ENCODE data around the gene APOA5.
"Not testable (repeated sequence)": the region's sequence is repeated elsewhere in the genome, so short reads cannot be mapped to it uniquely, and the experiment has no call there.

Gene APOA5

DNA sequence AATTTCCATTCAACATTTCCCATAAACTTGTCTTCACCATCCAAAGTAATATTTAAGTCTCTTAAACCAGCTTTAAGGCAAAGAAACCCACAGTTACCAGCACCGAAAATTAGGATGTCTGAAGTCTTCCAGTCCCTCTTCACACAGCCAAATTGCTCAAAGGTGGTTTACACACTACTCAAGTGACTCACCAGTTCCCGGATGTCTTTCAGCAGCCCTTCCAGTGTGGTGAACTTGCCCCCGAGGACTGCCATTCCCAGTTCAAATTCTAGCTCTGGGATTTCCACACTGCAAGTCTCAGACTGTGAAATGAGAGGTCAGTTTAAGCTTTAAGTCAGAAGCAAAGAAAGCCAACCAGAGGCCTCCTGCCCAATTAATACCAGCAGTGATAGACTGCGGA, 9.0 kb downstream of the APOA5 start:
- H3K36me3 ChIP-seq (ENCODE audit: control insufficient read depth, insufficient read depth, low read length, severe bottlenecking) = peaks cover 84% of the 10 kb centered on the region
- H3K9me3 ChIP-seq (ENCODE audit: control insufficient read depth, low read length) = no peaks in the 10 kb centered on the region
- H3K27me3 ChIP-seq (replicated peaks; ENCODE audit: control insufficient read depth, insufficient read depth, low read length) = no peaks in the 10 kb centered on the region
- no peak for DNase-seq (ENCODE audit: low read depth)
- H3K9ac ChIP-seq (ENCODE audit: low read length) = peak overlapping the region; percentile 45
- H3K4me1 ChIP-seq (ENCODE audit: control insufficient read depth, insufficient read depth, low read length) = peaks cover 46% of the 10 kb centered on the region
- H3K4me3 ChIP-seq (ENCODE audit: low read length) = peak overlapping the region; percentile 30

DNA sequence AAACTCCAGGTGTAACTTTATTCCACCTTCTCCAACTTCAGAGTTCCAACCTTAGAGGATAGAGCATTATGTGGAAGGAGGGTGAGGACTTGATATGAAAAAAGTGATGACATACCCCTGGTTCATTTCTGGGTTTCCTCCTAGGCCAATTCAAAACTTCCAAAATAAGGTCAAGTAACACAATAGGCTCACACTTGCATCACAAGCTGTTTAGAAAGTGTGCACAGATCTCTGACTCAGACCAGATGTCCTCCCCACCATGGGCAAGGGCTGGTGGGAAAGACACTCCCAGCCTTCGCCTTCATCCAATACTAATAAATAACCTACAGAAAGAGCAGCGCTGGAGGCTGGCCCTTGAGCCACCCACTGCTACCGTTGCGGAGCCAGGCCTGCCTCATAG, 13.1 kb downstream of the APOA5 start:
- peaks cover 69% of the 10 kb centered on the region for H3K36me3 ChIP-seq (ENCODE audit: control insufficient read depth, insufficient read depth, low read length, severe bottlenecking)

DNA sequence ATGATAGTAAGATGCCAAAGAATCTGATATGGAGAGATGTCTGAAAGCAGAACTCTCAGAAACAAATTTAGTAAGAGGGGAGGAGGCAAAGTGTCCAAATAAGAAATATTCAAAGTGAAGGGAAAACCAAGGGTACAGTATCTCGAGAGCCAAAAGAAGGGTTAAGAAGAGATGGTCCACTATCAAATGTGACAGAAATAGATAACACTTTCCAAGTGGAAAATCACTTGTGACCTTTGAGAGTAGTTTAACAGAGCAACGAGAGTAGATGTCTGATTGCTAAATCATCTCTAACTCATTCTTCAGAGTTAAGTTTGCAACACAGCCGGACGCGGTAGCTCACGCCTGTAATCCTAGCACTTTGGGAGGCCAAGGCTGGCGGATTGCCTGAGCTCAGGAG, 14.6 kb downstream of the APOA5 start:
- Histone ChIP-seq H3K36me3 (ENCODE audit: control insufficient read depth, insufficient read depth, low read length, severe bottlenecking) (peaks cover 55% of the 10 kb centered on the region), H3K4me1 (ENCODE audit: control insufficient read depth, insufficient read depth, low read length) (peaks cover 51% of the 10 kb centered on the region), H3K9me3 (ENCODE audit: control insufficient read depth, low read length) (no peaks in the 10 kb centered on the region), H3K4me3 (ENCODE audit: low read length) (peak overlapping the region; percentile 36), H3K9ac (ENCODE audit: low read length) (peak overlapping the region; percentile 20), H3K27me3 (replicated peaks; ENCODE audit: control insufficient read depth, insufficient read depth, low read length) (no peaks in the 10 kb centered on the region)
- DNase-seq (ENCODE audit: low read depth) = no peak

More for the DNA sequence above, 13.1 kb downstream of the APOA5 start:
- Histone ChIP-seq H3K9me3 (ENCODE audit: control insufficient read depth, low read length) (no peaks in the 10 kb centered on the region), H3K4me3 (ENCODE audit: low read length) (no peak overlapping the region), H3K27me3 (replicated peaks; ENCODE audit: control insufficient read depth, insufficient read depth, low read length) (no peaks in the 10 kb centered on the region), H3K9ac (ENCODE audit: low read length) (no peak overlapping the region), H3K4me1 (ENCODE audit: control insufficient read depth, insufficient read depth, low read length) (peaks cover 60% of the 10 kb centered on the region)
- no peak for DNase-seq (ENCODE audit: low read depth)

DNA sequence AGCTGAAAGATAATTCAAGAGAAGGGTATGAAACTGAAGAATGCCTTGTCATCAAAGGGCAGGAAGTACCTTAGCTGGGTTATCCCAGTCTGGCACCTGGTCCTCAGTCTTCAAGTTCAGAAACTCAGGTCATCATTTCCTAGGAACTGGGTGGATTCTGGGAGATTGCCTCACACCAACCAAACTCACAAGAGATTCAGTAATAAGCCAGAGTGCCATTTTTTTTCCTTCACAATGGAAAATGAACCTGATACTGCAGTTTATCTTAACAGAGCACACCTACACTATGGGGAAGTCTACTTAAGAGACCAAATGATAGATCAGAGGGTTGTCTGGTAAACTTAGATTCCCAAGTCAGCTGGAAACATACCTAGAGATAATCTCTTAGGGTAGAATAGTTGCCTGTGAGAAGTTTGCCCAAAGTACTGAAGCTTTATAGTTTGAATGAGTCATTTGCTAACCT, 15.1 kb downstream of the APOA5 start:
- H3K36me3 ChIP-seq (ENCODE audit: control insufficient read depth, insufficient read depth, low read length, severe bottlenecking) = peaks cover 51% of the 10 kb centered on the region
- no peaks in the 10 kb centered on the region for H3K27me3 ChIP-seq (replicated peaks; ENCODE audit: control insufficient read depth, insufficient read depth, low read length)
- H3K4me3 ChIP-seq (ENCODE audit: low read length) = peak overlapping the region; percentile 36
- no peaks in the 10 kb centered on the region for H3K9me3 ChIP-seq (ENCODE audit: control insufficient read depth, low read length)
- peaks cover 54% of the 10 kb centered on the region for H3K4me1 ChIP-seq (ENCODE audit: control insufficient read depth, insufficient read depth, low read length)
- no peak for DNase-seq (ENCODE audit: low read depth)
- peak overlapping the region; percentile 20 for H3K9ac ChIP-seq (ENCODE audit: low read length)

DNA sequence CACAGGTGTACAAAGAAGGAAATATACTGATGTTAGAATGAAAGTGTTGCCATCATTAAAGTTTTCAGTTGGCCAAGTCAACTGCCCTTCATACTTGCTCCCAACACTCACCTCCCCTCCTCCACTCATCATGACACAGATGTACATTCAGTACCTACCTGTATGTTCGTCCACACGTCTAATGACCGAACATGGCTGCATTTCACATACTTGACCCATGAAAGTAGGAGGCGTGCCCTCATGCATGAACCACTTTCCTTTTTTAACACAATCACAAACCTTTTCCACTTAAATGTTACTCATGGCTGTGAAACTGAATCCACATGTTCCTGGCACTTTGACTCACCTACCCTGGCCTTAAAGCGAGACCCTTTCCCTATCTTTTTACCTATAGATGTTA, 15.7 kb downstream of the APOA5 start:
- H3K36me3 ChIP-seq (ENCODE audit: control insufficient read depth, insufficient read depth, low read length, severe bottlenecking) = peaks cover 45% of the 10 kb centered on the region
- no peaks in the 10 kb centered on the region for H3K9me3 ChIP-seq (ENCODE audit: control insufficient read depth, low read length)
- no peak for DNase-seq (ENCODE audit: low read depth)
- H3K4me1 ChIP-seq (ENCODE audit: control insufficient read depth, insufficient read depth, low read length) = peaks cover 57% of the 10 kb centered on the region
- no peak overlapping the region for H3K9ac ChIP-seq (ENCODE audit: low read length)
- no peak overlapping the region for H3K4me3 ChIP-seq (ENCODE audit: low read length)
- H3K27me3 ChIP-seq (replicated peaks; ENCODE audit: control insufficient read depth, insufficient read depth, low read length) = no peaks in the 10 kb centered on the region

DNA sequence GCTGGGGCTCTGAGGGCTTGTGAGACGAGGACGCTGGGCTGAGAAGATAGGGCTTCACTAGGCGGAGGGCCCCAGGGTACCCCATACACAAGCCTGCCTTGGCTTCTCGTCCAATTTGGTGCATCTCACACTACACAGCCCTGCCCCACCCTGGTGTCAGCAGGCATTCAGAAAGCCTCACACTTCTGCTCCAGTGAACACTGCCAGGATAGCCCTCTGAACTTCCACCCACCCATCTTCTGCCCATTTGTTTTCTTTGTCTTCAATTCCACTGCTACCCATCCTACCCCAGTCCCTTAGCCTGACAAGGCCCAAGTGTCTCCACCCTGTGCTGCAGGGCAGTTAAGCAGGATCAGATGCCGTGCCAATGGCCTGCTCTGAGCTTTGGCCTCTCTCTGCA, 17.0 kb downstream of the APOA5 start:
- no peak overlapping the region for H3K4me3 ChIP-seq (ENCODE audit: low read length)
- no peak for DNase-seq (ENCODE audit: low read depth)
- H3K27me3 ChIP-seq (replicated peaks; ENCODE audit: control insufficient read depth, insufficient read depth, low read length) = no peaks in the 10 kb centered on the region
- H3K9me3 ChIP-seq (ENCODE audit: control insufficient read depth, low read length) = no peaks in the 10 kb centered on the region
- H3K9ac ChIP-seq (ENCODE audit: low read length) = peak overlapping the region; percentile 26
- H3K36me3 ChIP-seq (ENCODE audit: control insufficient read depth, insufficient read depth, low read length, severe bottlenecking) = peaks cover 36% of the 10 kb centered on the region
- peaks cover 57% of the 10 kb centered on the region for H3K4me1 ChIP-seq (ENCODE audit: control insufficient read depth, insufficient read depth, low read length)

DNA sequence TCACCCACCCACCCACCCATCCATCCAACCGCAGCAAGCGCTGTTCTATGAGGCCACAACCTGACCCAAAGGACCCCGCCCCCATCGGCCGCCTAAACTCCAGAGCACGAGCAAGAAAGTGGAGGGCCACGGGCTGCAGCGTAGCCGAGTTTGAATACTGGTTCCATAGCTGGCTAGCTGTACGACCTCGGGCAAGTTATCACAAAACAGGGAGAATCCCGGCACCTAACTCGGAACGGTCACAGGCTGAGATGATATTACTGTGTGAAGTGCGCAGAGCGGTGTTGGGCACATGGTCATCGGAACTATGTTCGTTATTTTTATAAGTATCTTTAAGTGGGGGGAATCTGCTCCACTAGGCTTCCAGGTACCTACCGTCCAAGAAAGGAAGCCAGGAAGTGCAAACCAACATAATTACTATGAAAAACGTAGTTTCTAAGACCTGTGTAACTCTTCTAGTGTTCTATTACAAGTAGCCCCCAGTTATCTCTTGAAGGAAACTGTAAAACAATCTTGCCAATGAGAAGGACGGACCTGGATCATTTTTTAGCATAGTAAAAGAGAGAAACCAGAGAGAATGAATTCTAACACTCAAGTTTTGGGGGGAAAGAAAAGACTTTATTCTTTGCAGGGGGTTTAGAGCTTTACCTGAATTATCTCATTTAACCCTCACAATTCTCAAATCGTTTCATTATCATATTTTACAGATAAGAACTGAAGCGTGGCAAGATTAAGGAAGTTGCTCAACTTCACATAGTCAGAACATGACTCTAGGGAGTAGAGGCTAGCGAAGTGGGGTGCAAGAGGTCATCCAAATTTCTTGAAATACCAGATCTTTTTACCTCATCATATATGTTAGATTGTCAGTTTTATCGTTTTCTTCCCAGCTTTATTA, 18.2 kb downstream of the APOA5 start:
- Histone ChIP-seq H3K36me3 (ENCODE audit: control insufficient read depth, insufficient read depth, low read length, severe bottlenecking) (peaks cover 29% of the 10 kb centered on the region), H3K27me3 (replicated peaks; ENCODE audit: control insufficient read depth, insufficient read depth, low read length) (no peaks in the 10 kb centered on the region)
- peak; percentile 16 for DNase-seq (ENCODE audit: low read depth)

DNA sequence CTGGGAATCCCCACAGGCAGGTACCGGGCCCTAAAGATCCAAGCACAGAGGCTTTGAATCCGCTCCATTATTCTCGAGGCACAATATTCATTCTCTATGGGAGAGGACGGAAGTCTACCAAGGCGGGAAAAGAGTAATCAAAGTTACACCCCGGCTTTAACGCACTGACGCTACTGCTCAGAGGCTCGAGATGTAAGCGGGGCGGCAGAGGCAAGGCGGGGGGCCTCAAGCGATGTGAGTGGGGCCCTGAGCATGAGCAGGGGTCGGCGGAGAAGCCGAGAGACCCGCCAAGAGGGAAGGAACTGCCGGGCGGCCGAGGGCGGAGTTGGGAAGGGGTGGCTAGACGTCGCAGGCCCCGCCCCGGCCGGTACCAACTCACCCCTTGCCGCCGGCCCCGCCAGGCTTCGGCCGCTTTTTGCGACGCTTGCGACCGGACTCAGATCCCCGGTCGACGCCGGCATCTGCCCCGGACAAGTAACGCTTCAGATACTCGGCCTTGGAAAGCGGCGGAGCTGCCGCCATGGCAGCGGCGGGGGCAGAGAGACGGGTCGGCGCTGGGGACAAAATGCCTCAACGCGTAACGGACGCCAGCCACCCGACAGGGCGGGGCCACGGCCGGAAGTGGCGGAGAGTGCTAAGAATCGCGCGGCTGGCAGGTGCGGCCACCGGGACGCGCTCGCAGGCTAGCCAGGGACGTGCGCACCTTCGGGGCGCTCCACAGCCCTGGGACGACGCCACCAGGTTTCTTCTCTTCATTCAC, 19.1 kb downstream of the APOA5 start, which contains the start of gene BUD13:
Gene BUD13, minus strand, starts transcription at position 545 of the 760 bp plus-strand sequence. Its CDS starts 23 bp downstream, at position 522.
- Histone ChIP-seq H3K4me1 (ENCODE audit: control insufficient read depth, insufficient read depth, low read length) (peaks cover 44% of the 10 kb centered on the region), H3K9me3 (ENCODE audit: control insufficient read depth, low read length) (no peaks in the 10 kb centered on the region), H3K36me3 (ENCODE audit: control insufficient read depth, insufficient read depth, low read length, severe bottlenecking) (peaks cover 21% of the 10 kb centered on the region), H3K27me3 (replicated peaks; ENCODE audit: control insufficient read depth, insufficient read depth, low read length) (no peaks in the 10 kb centered on the region), H3K4me3 (ENCODE audit: low read length) (peak within 1 kb of the TSS; percentile 88), H3K9ac (ENCODE audit: low read length) (peak within 1 kb of the TSS; percentile 90)
- peak; percentile 94 for DNase-seq (ENCODE audit: low read depth)

More for the DNA sequence above, 18.2 kb downstream of the APOA5 start:
- Histone ChIP-seq H3K4me1 (ENCODE audit: control insufficient read depth, insufficient read depth, low read length) (peaks cover 52% of the 10 kb centered on the region), H3K9ac (ENCODE audit: low read length) (peak overlapping the region; percentile 82), H3K4me3 (ENCODE audit: low read length) (peak overlapping the region; percentile 88), H3K9me3 (ENCODE audit: control insufficient read depth, low read length) (no peaks in the 10 kb centered on the region)

DNA sequence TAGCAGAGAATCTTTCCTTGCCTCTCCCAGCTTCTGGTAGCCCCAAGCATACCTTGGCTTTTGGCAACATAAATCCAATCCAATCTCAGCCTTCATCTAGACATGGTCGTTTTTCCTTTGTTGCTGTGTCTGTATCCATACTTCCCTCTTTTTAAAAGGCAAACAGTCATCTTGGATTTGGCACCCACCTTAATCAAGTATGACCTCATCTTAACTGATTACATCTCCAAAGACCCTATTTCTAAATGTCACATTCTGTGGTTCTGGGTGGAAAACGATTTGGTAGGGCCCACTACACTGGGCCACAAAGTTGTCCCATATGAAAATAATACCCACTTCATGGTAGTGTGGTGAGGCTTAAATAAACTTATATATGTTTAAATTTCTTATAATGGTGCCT, 19.7 kb downstream of the APOA5 start:
- peak; percentile 10 for DNase-seq (ENCODE audit: low read depth)
- peaks cover 18% of the 10 kb centered on the region for H3K36me3 ChIP-seq (ENCODE audit: control insufficient read depth, insufficient read depth, low read length, severe bottlenecking)
- H3K9me3 ChIP-seq (ENCODE audit: control insufficient read depth, low read length) = no peaks in the 10 kb centered on the region
- H3K9ac ChIP-seq (ENCODE audit: low read length) = peak overlapping the region; percentile 90
- H3K27me3 ChIP-seq (replicated peaks; ENCODE audit: control insufficient read depth, insufficient read depth, low read length) = no peaks in the 10 kb centered on the region
- peaks cover 40% of the 10 kb centered on the region for H3K4me1 ChIP-seq (ENCODE audit: control insufficient read depth, insufficient read depth, low read length)
- H3K4me3 ChIP-seq (ENCODE audit: low read length) = peak overlapping the region; percentile 88

DNA sequence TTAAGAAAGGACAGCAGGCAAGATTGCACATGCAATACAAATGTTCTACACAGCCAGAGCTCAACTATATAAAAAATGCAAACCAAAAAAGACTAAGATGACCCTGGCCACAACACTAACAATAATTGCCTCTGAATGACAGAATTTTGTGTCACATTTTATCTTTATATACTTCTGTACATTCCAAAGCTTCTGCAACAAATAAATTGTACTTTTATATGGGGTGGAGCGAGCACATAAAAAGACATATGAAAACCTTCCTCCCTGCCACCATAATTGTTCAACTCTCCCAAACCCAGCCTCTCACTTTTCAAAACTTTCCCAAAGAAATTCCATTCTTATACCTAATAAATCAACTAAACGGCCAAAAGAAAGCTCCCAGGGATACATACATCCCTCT, 29.5 kb downstream of the APOA5 start:
- Histone ChIP-seq H3K4me1 (ENCODE audit: control insufficient read depth, insufficient read depth, low read length) (no peaks in the 10 kb centered on the region), H3K9ac (ENCODE audit: low read length) (no peak overlapping the region), H3K4me3 (ENCODE audit: low read length) (no peak overlapping the region), H3K27me3 (replicated peaks; ENCODE audit: control insufficient read depth, insufficient read depth, low read length) (no peaks in the 10 kb centered on the region), H3K9me3 (ENCODE audit: control insufficient read depth, low read length) (no peaks in the 10 kb centered on the region), H3K36me3 (ENCODE audit: control insufficient read depth, insufficient read depth, low read length, severe bottlenecking) (peaks cover 78% of the 10 kb centered on the region)
- no peak for DNase-seq (ENCODE audit: low read depth)

DNA sequence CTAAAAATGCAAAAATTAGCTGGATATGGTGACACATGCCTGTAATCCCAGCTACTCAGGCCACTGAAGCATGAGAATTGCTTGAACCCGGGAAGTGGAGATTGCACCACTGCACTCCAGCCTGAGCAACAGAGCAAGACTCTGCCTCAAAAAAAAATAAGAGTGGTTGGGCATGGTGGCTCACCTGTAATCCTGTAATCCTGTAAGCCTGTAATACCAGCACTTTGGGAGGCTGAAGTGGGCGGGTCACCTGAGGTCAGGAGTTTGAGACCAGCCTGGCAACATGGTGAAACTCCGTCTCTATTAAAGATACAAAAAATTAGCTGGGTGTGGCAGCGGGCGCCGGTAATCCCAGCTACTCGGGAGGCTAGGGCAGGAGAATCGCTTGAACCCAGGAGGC, 35.6 kb downstream of the APOA5 start:
- H3K9me3 ChIP-seq (ENCODE audit: control insufficient read depth, low read length); H3K9ac ChIP-seq (ENCODE audit: low read length); H3K4me3 ChIP-seq (ENCODE audit: low read length); H3K27me3 ChIP-seq (replicated peaks; ENCODE audit: control insufficient read depth, insufficient read depth, low read length); DNase-seq (ENCODE audit: low read depth); H3K4me1 ChIP-seq (ENCODE audit: control insufficient read depth, insufficient read depth, low read length): not testable (repeated sequence)
- peaks cover 83% of the 10 kb centered on the region for H3K36me3 ChIP-seq (ENCODE audit: control insufficient read depth, insufficient read depth, low read length, severe bottlenecking)

Measured in adipocyte (in vitro differentiated cells).